Measurements from ENCODE around the gene PVALEF. TPM values are rescaled to one million over a fixed set of nuclear protein-coding genes. Genes with fewer than 3 reads are reported as not detected.
"Not testable (repeated sequence)": the region's sequence is repeated elsewhere in the genome, so short reads cannot be mapped to it uniquely, and the experiment has no call there.

Gene PVALEF
- total RNA-seq, 1 experiment from 2014 or later = not detected

GRCh38 chr17:81144423-81144781 lies 20.9 kb upstream of the PVALEF start:
- DNase-seq (ENCODE audit: low spot score) = no peak

- not testable (repeated sequence) for DNase-seq (ENCODE audit: low spot score)
These were observed 19.1 kb upstream of the PVALEF start for GRCh38 chr17:81146208-81146607.

GRCh38 chr17:81147701-81148100 lies 17.6 kb upstream of the PVALEF start:
- DNase-seq (ENCODE audit: low spot score) = no peak

GRCh38 chr17:81148571-81148970 lies 16.7 kb upstream of the PVALEF start:
- no peak for DNase-seq (ENCODE audit: low spot score)

GRCh38 chr17:81148986-81149533 lies 16.2 kb upstream of the PVALEF start:
- DNase-seq (ENCODE audit: low spot score) = no peak

GRCh38 chr17:81150377-81151077 lies 14.8 kb upstream of the PVALEF start:
- DNase-seq (ENCODE audit: low spot score) = no peak

GRCh38 chr17:81151278-81151677 lies 14.0 kb upstream of the PVALEF start:
- no peak for DNase-seq (ENCODE audit: low spot score)

- no peak for DNase-seq (ENCODE audit: low spot score)
These were observed 12.9 kb upstream of the PVALEF start for GRCh38 chr17:81152288-81152828.

GRCh38 chr17:81153340-81153803 lies 11.9 kb upstream of the PVALEF start:
- no peak for DNase-seq (ENCODE audit: low spot score)

- DNase-seq (ENCODE audit: low spot score) = not testable (repeated sequence)
These were observed 11.3 kb upstream of the PVALEF start for GRCh38 chr17:81154016-81154415.

GRCh38 chr17:81154961-81155360 lies 10.3 kb upstream of the PVALEF start:
- DNase-seq (ENCODE audit: low spot score) = no peak

- DNase-seq (ENCODE audit: low spot score) = no peak
These were observed 8.2 kb upstream of the PVALEF start for GRCh38 chr17:81156866-81157805.

GRCh38 chr17:81157848-81158687 lies 7.2 kb upstream of the PVALEF start:
- DNase-seq (ENCODE audit: low spot score) = no peak

GRCh38 chr17:81158688-81159590 lies 6.4 kb upstream of the PVALEF start:
- DNase-seq (ENCODE audit: low spot score) = no peak

GRCh38 chr17:81159611-81160265 lies 5.6 kb upstream of the PVALEF start:
- DNase-seq (ENCODE audit: low spot score) = no peak

- no peak for DNase-seq (ENCODE audit: low spot score)
These were observed 5.0 kb upstream of the PVALEF start for GRCh38 chr17:81160306-81160705.

- DNase-seq (ENCODE audit: low spot score) = no peak
These were observed 4.4 kb upstream of the PVALEF start for GRCh38 chr17:81160747-81161453.

GRCh38 chr17:81161536-81161935 lies 3.8 kb upstream of the PVALEF start:
- no peak for DNase-seq (ENCODE audit: low spot score)

- DNase-seq (ENCODE audit: low spot score) = no peak
These were observed 3.3 kb upstream of the PVALEF start for GRCh38 chr17:81161972-81162371.
